ENCODE measurements around the gene TBC1D22B.
"Not testable (repeated sequence)": the region's sequence is repeated elsewhere in the genome, so short reads cannot be mapped to it uniquely, and the experiment has no call there.

The TBC1D22B gene

DNA sequence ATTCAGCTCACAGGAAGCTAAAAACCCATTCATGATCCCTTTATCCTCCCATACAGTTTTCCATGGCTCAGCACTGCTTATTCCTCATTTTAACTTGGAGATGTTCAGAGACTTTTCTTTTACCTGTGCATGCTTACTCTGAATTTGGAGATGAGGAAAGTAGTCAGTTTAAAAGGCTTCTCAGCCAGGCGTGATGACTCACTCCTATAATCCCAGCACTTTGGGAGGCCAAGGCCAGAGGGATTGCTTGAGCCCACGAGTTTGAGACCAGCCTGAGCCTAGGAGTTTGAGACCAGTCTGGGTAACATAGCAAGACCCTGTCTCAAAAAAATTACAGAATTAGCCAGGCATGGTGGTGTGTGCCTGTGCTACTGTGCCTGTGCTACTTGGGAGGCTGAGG is 30.7 kb downstream of the TBC1D22B start:
- DNase-seq (ENCODE audit: low read depth), result no peak
- TF ChIP-seq, protein P1, sequence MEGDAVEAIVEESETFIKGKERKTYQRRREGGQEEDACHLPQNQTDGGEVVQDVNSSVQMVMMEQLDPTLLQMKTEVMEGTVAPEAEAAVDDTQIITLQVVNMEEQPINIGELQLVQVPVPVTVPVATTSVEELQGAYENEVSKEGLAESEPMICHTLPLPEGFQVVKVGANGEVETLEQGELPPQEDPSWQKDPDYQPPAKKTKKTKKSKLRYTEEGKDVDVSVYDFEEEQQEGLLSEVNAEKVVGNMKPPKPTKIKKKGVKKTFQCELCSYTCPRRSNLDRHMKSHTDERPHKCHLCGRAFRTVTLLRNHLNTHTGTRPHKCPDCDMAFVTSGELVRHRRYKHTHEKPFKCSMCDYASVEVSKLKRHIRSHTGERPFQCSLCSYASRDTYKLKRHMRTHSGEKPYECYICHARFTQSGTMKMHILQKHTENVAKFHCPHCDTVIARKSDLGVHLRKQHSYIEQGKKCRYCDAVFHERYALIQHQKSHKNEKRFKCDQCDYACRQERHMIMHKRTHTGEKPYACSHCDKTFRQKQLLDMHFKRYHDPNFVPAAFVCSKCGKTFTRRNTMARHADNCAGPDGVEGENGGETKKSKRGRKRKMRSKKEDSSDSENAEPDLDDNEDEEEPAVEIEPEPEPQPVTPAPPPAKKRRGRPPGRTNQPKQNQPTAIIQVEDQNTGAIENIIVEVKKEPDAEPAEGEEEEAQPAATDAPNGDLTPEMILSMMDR (conservative IDR thresholded peaks at IDR 0.05; ENCODE audit: low read depth, low read length), result no peak
- no peak overlapping the region for H3K4me3 ChIP-seq (ENCODE audit: low read length)

GRCh38 chr6:37289931-37290330 is 32.4 kb downstream of the TBC1D22B start:
- no peak overlapping the region for H3K4me3 ChIP-seq (ENCODE audit: low read length)
- TF ChIP-seq, protein P1 (conservative IDR thresholded peaks at IDR 0.05; ENCODE audit: low read depth, low read length), result no peak
- DNase-seq (ENCODE audit: low read depth), result no peak

- no peak overlapping the region for H3K4me3 ChIP-seq (ENCODE audit: low read length)
- DNase-seq (ENCODE audit: low read depth), result no peak
- TF ChIP-seq, protein P1 (conservative IDR thresholded peaks at IDR 0.05; ENCODE audit: low read depth, low read length), result no peak
Observed at GRCh38 chr6:37293426-37293825, 35.9 kb downstream of the TBC1D22B start.

- DNase-seq (ENCODE audit: low read depth); H3K4me3 ChIP-seq (ENCODE audit: low read length): not testable (repeated sequence)
Observed at GRCh38 chr6:37297637-37298036, 40.1 kb downstream of the TBC1D22B start.

- H3K4me3 ChIP-seq (ENCODE audit: low read length), result no peak overlapping the region
- TF ChIP-seq, protein P1 (conservative IDR thresholded peaks at IDR 0.05; ENCODE audit: low read depth, low read length), result no peak
- no peak for DNase-seq (ENCODE audit: low read depth)
Observed at GRCh38 chr6:37298958-37299357, 41.4 kb downstream of the TBC1D22B start.

DNA sequence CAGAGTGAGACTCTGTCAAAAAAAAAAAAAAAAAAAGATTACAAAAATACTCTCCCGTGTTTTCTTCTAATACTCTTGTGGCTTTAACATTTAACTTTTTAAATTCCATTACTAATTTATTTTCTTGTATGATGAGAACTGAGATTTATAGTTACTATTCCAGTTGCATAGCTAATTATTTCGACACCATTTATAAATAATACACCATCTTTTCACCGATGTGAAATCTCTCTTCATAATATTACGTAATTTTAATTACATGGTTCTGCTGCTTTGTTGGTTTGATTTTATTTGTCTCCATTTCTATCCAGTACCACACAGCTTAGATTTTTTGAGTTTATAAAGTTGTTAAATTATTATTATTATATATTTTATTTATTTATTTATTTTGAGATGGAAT is 42.4 kb downstream of the TBC1D22B start:
- TF ChIP-seq, protein P1 (conservative IDR thresholded peaks at IDR 0.05; ENCODE audit: low read depth, low read length), result no peak
- DNase-seq (ENCODE audit: low read depth), result no peak

GRCh38 chr6:37302086-37302686 is 44.6 kb downstream of the TBC1D22B start:
- TF ChIP-seq, protein P1 (conservative IDR thresholded peaks at IDR 0.05; ENCODE audit: low read depth, low read length), result no peak
- DNase-seq (ENCODE audit: low read depth), result no peak

More for the DNA sequence above, 42.4 kb downstream of the TBC1D22B start:
- no peak overlapping the region for H3K4me3 ChIP-seq (ENCODE audit: low read length)

More at GRCh38 chr6:37302086-37302686, 44.6 kb downstream of the TBC1D22B start:
- no peak overlapping the region for H3K4me3 ChIP-seq (ENCODE audit: low read length)

All from retinal pigment epithelial cell (primary cell).